Left lung (tissue), 10 donors: ENCODE data around the gene EPB41. TPM values are rescaled to one million over a fixed set of nuclear protein-coding genes. Genes with fewer than 3 reads are reported as not detected.

ENCODE experiments used
- ATAC-seq: fragments of 200-7000 bp; cut with Tn5 transposase; one replicate; pipeline ENCODE4 v1.9.1; 2020; ENCODE audit warnings: moderate library complexity
- DNase-seq, 4 donors: peaks; one replicate each; pipeline ENCODE4 v3.0.0-alpha.2; 2013 to 2020
- H3K27ac ChIP-seq, 2 donors: fragments of 200-600 bp; sonication (generic) in 1 of 2; one replicate each; pipeline versions ENCODE4 v1.5.0 to v1.8.0; 2020 to 2021
- H3K27me3 ChIP-seq, 2 donors: fragments of 200-600 bp; sonication (generic) in 1 of 2; one replicate each; pipeline versions ENCODE4 v1.5.0 to v1.8.0; 2020 to 2021
- H3K36me3 ChIP-seq, 2 donors: fragments of 200-600 bp; sonication (generic) in 1 of 2; one replicate each; pipeline versions ENCODE4 v1.5.0 to v1.8.0; 2020 to 2021
- H3K4me1 ChIP-seq, 2 donors: fragments of 200-600 bp; one replicate each; pipeline ENCODE4 v1.8.0; 2021
- H3K4me3 ChIP-seq, 2 donors: fragments of 200-600 bp; sonication (generic) in 1 of 2; one replicate each; pipeline versions ENCODE4 v1.5.0 to v1.8.0; 2020 to 2021; ENCODE audit warnings: mild to moderate bottlenecking in 1 of 2
- H3K9me3 ChIP-seq, 2 donors: fragments of 200-600 bp; sonication (generic) in 1 of 2; one replicate each; pipeline versions ENCODE4 v1.5.0 to v1.8.0; 2020 to 2021
- CTCF ChIP-seq, 2 donors: fragments of 200-600 bp; sonication (generic) in 1 of 2; IDR thresholded peaks; one replicate each; pipeline versions ENCODE4 v1.5.0 to v1.8.0; 2021; ENCODE audit warnings: antibody characterized with exemption in 2 of 2
- intact Hi-C, 2 donors: fragments of 100-400 bp; cut with DNase I; formaldehyde crosslinking; loops; one replicate each; pipeline versions ENCODE4 v1.11.2 to v1.14.2; 2022
- polyA plus RNA-seq, 6 donors: library from polyadenylated mRNA; unstranded; fragments of 120-200 nt; gene quantifications; one replicate each; pipeline ENCODE4 v1.2.1, GENCODE V29; 2013; ENCODE audit not compliant: insufficient read length in 6 of 6
- total RNA-seq, 2 donors: library from RNA; stranded (reverse); fragmentation: NEBNext Ultra II Directional; extraction: Animal tissue kit (Norgen Biotek cat#: 25700); gene quantifications; one replicate each; pipeline ENCODE4 v1.2.1, GENCODE V29; 2021
- donor health status: DM: no; HTN: yes; CAD: no.
- donor health status: DM: no; HTN: no; CAD: no.

Gene EPB41
- total and polyA plus RNA-seq, 8 donors: 41.4 to 56.1 (median 45.7) TPM

DNA sequence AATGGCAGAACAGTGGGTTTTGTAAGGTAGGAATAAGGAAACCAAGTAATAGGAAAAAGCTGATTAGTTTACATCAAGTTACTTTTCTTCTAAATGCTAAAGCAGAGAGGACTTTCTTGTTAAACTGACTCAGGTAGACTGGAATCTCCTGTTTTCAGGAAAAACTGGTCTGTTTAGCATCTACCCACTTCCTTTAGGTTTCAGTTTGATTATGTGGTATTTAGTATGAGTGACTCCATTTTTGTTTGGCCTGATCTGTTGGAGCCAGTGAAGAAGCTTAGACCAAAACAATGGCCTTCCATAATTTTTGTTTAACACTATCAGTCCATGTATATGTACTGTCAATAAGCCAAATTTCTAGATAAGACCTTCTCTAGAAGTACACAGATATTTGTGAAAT is 88.4 kb downstream of the EPB41 start:
- Histone ChIP-seq H3K9me3 (no peaks in the 10 kb centered on the region), H3K27me3 (no peaks in the 10 kb centered on the region), H3K27ac (no peak overlapping the region), H3K4me3 (no peak overlapping the region), H3K4me1 (no peaks in the 10 kb centered on the region), H3K36me3 (peaks cover 0 to 8% of the 10 kb centered on the region in 2 donors)
- DNase-seq (no peak), ATAC-seq (no peak)
- intact Hi-C loops: no loop called here
- no peak for TF ChIP-seq CTCF (IDR thresholded peaks at IDR 0.05)

- no peaks in the 10 kb centered on the region for H3K4me1 ChIP-seq
- H3K9me3 ChIP-seq: no peaks in the 10 kb centered on the region
- no peak for DNase-seq
- intact Hi-C loops: no loop called here
- peaks cover 0 to 8% of the 10 kb centered on the region in 2 donors for H3K36me3 ChIP-seq
- H3K27me3 ChIP-seq: no peaks in the 10 kb centered on the region
- TF ChIP-seq CTCF (IDR thresholded peaks at IDR 0.05): no peak
- H3K4me3 ChIP-seq: no peak overlapping the region
- no peak overlapping the region for H3K27ac ChIP-seq
- no peak for ATAC-seq
Measured at GRCh38 chr1:29004288-29004687, 89.9 kb downstream of the EPB41 start.

DNA sequence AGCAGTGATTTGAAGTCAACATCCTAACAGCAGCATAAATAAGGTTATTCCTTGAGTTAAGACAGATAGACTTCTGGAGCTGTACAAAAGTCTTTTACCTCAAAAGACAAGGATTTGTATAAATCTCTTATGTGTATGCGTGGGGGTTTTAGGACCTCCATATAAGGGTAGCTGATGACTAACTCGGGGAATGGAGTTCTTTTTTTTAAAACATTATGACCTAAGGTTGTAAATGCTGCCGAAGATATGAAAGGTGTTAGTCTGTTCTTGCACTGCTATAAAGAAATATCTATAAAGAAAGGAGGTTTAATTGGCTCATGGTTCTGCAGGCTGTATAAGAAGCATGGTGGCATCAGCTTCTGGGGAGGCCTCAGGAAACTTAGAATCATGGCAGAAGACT is 90.4 kb downstream of the EPB41 start:
- no peak for TF ChIP-seq CTCF (IDR thresholded peaks at IDR 0.05)
- H3K36me3 ChIP-seq: peaks cover 0 to 8% of the 10 kb centered on the region in 2 donors

GRCh38 chr1:29011775-29012174 is 97.4 kb downstream of the EPB41 start:
- intact Hi-C loops: no loop called here
- ATAC-seq (no peak), DNase-seq (no peak)
- no peak for TF ChIP-seq CTCF (IDR thresholded peaks at IDR 0.05)
- Histone ChIP-seq H3K36me3 (peaks cover 0 to 10% of the 10 kb centered on the region in 2 donors), H3K27me3 (no peaks in the 10 kb centered on the region), H3K4me1 (no peaks in the 10 kb centered on the region), H3K4me3 (no peak overlapping the region), H3K9me3 (no peaks in the 10 kb centered on the region), H3K27ac (no peak overlapping the region)

More for the DNA sequence above, 90.4 kb downstream of the EPB41 start:
- no peaks in the 10 kb centered on the region for H3K4me1 ChIP-seq
- H3K9me3 ChIP-seq: no peaks in the 10 kb centered on the region
- no peak overlapping the region for H3K27ac ChIP-seq
- intact Hi-C loops: no loop called here
- H3K27me3 ChIP-seq: no peaks in the 10 kb centered on the region
- DNase-seq: no peak
- no peak for ATAC-seq
- H3K4me3 ChIP-seq: no peak overlapping the region

DNA sequence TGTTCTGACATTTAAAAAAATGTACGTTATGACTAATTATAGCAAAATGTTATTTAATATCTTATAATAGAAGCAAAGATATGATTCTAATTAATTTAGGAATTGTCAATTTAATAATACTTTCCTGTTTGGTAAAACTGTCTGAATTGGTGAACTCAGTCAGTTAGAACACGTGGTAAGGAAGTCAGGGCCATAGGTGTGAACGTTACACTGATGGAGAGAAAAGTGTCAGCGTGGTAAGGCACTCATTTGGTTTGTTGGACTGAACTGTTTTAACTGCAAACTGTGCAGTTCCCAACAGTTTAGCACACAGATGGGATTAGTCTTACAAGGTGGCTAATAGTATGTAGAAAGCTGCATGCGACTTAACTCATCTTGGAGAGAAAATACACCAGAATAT is 102.9 kb downstream of the EPB41 start:
- Histone ChIP-seq H3K27ac (no peak overlapping the region), H3K36me3 (peaks cover 0 to 22% of the 10 kb centered on the region in 2 donors), H3K9me3 (no peaks in the 10 kb centered on the region), H3K4me3 (no peak overlapping the region), H3K27me3 (no peaks in the 10 kb centered on the region), H3K4me1 (no peaks in the 10 kb centered on the region)
- ATAC-seq: no peak
- intact Hi-C loops: no loop called here
- no peak for TF ChIP-seq CTCF (IDR thresholded peaks at IDR 0.05)
- DNase-seq: no peak
